PC-3 (cell line): ENCODE results near the gene IZUMO1. TPM values are rescaled to one million over a fixed set of nuclear protein-coding genes. Genes with fewer than 3 reads are reported as not detected.

Experiments
- ATAC-seq: fragments of 200-7000 bp; cut with Tn5 transposase; 2 replicates; pipeline ENCODE4 v1.9.1; 2020; ENCODE audit warnings: mild to moderate bottlenecking, moderate library complexity
- BruUV-seq: library from RNA; stranded (reverse); fragments of 400-500 nt; replicated peaks from 2 replicates; lab custom pipeline; 2021; lab: Mats Ljungman, UMichigan
- CTCF ChIA-PET: fragments of 300-600 bp; sonication (Branson Sonifier 250); formaldehyde crosslinking; loops from one replicate; lab custom pipeline; 2022; ENCODE audit warnings: antibody characterized with exemption; lab: Charles Lee
- POLR2A ChIA-PET: fragments of 300-600 bp; sonication (Branson Sonifier 250); formaldehyde crosslinking; loops from one replicate; lab custom pipeline; 2022; ENCODE audit warnings: antibody characterized with exemption; ENCODE audit not compliant: unreplicated experiment; lab: Charles Lee
- DNase-seq: peaks from one replicate; pipeline ENCODE4 v3.0.0-alpha.2; 2015
- H2AFZ ChIP-seq: fragments of 300-600 bp; sonication (generic); 2 replicates; pipeline ENCODE4 v1.6.0; 2016; ENCODE audit warnings: antibody characterized with exemption, low read length
- H3F3A ChIP-seq: fragments of 300-600 bp; sonication (generic); one replicate; pipeline ENCODE4 v1.6.0; 2017; ENCODE audit warnings: antibody characterized with exemption, low read length, control low read depth, mild to moderate bottlenecking; ENCODE audit not compliant: unreplicated experiment
- H3K27ac ChIP-seq: fragments of 300-600 bp; sonication (generic); 2 replicates; pipeline ENCODE4 v1.5.1; 2016; ENCODE audit warnings: mild to moderate bottlenecking, low read length
- H3K27me3 ChIP-seq: fragments of 300-600 bp; sonication (generic); 2 replicates; pipeline ENCODE4 v1.6.1; 2016; ENCODE audit warnings: low read length, mixed read lengths
- H3K36me3 ChIP-seq: fragments of 300-600 bp; sonication (generic); 2 replicates; pipeline ENCODE4 v1.6.1; 2016; ENCODE audit warnings: low read depth, mixed run types, low read length, mixed read lengths
- H3K4me1 ChIP-seq: fragments of 300-600 bp; sonication (generic); 2 replicates; pipeline ENCODE4 v1.5.1; 2016; ENCODE audit warnings: low read length; ENCODE audit not compliant: insufficient read depth
- H3K4me2 ChIP-seq: fragments of 300-600 bp; sonication (generic); 2 replicates; pipeline ENCODE4 v1.6.0; 2016; ENCODE audit warnings: low read length
- H3K4me3 ChIP-seq: fragments of 300-600 bp; sonication (generic); 2 replicates; pipeline ENCODE4 v1.5.1; 2016; ENCODE audit warnings: mild to moderate bottlenecking, low read length, mixed read lengths
- H3K79me2 ChIP-seq: fragments of 300-600 bp; sonication (generic); 2 replicates; pipeline ENCODE4 v1.6.1; 2017; ENCODE audit warnings: low read length, mixed read lengths
- H3K9ac ChIP-seq: fragments of 300-600 bp; sonication (generic); 2 replicates; pipeline ENCODE4 v1.6.0; 2016; ENCODE audit warnings: mild to moderate bottlenecking, low read length
- H3K9me2 ChIP-seq: fragments of 300-600 bp; sonication (generic); replicated peaks from 2 replicates; pipeline ENCODE4 v1.6.1; 2016; ENCODE audit warnings: mixed run types, low read length, mixed read lengths
- H3K9me3 ChIP-seq: fragments of 300-600 bp; sonication (generic); 2 replicates; pipeline ENCODE4 v1.6.1; 2016; ENCODE audit warnings: low read length, mixed read lengths
- H4K20me1 ChIP-seq: fragments of 300-600 bp; sonication (generic); 2 replicates; pipeline ENCODE4 v1.6.1; 2016; ENCODE audit warnings: low read length, mixed read lengths
- CTCF ChIP-seq: fragments of 300-600 bp; sonication (generic); conservative IDR thresholded peaks from 2 replicates; pipeline ENCODE4 v1.5.1; 2017; ENCODE audit warnings: antibody characterized with exemption, low read depth, mild to moderate bottlenecking, low read length
- EZH2 ChIP-seq: fragments of 300-600 bp; sonication (generic); IDR thresholded peaks from one replicate; pipeline ENCODE4 v1.6.1; 2017; ENCODE audit warnings: antibody characterized with exemption, mild to moderate bottlenecking, low read length; ENCODE audit not compliant: unreplicated experiment
- EZH2phosphoT487 ChIP-seq: fragments of 300-600 bp; sonication (generic); IDR thresholded peaks from 2 replicates; pipeline ENCODE4 v1.6.1; 2018; ENCODE audit warnings: mild to moderate bottlenecking, antibody characterized with exemption, low read length, borderline replicate concordance
- intact Hi-C: fragments of 100-400 bp; cut with micrococcal nuclease; formaldehyde crosslinking; loops from 2 replicates; pipeline ENCODE4 v1.9.0; 2023
- total RNA-seq: library from RNA; depleted of rRNA; stranded (reverse); fragments of >200 nt; gene quantifications from 2 replicates; pipeline ENCODE4 v1.2.3, GENCODE V29; 2014

The IZUMO1 gene
- total RNA-seq, 1 experiment from 2014 or later: not detected

DNA sequence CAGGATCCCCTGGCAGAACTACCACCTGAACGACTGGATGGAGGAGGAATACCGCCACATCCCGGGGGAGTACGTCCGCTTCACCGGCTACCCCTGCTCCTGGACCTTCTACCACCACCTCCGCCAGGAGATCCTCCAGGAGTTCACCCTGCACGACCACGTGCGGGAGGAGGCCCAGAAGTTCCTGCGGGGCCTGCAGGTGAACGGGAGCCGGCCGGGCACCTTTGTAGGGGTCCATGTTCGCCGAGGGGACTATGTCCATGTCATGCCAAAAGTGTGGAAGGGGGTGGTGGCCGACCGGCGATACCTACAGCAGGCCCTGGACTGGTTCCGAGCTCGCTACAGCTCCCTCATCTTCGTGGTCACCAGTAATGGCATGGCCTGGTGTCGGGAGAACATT lies 43.4 kb downstream of the IZUMO1 start:
- no peak overlapping the region for H2AFZ ChIP-seq
- DNase-seq (no peak), ATAC-seq (no peak)
- H4K20me1 ChIP-seq: no peaks in the 10 kb centered on the region
- ChIA-PET CTCF (no interaction called here), POLR2A (no interaction called here)
- no peaks in the 10 kb centered on the region for H3K9me2 ChIP-seq
- TF ChIP-seq CTCF (no peak), EZH2 (no peak), EZH2phosphoT487 (no peak)
- H3K27me3 ChIP-seq: no peaks in the 10 kb centered on the region
- no peaks in the 10 kb centered on the region for H3K9me3 ChIP-seq
- no peaks in the 10 kb centered on the region for H3F3A ChIP-seq
- no peaks in the 10 kb centered on the region for H3K36me3 ChIP-seq
- H3K79me2 ChIP-seq: no peaks in the 10 kb centered on the region
- no peak overlapping the region for H3K27ac ChIP-seq
- H3K4me2 ChIP-seq: no peak overlapping the region
- intact Hi-C loops: no loop called here
- H3K4me1 ChIP-seq: peaks cover 7% of the 10 kb centered on the region; the same call in 1 of the 2 replicates
- H3K9ac ChIP-seq: no peak overlapping the region
- H3K4me3 ChIP-seq: no peak overlapping the region
- no TSS peak for BruUV-seq

- no peak overlapping the region for H3K4me3 ChIP-seq
- POLR2A ChIA-PET: no interaction called here
- intact Hi-C loops: no loop called here
Observed at GRCh38 chr19:48702701-48703100, 44.0 kb downstream of the IZUMO1 start.

More at GRCh38 chr19:48702701-48703100, 44.0 kb downstream of the IZUMO1 start:
- peaks cover 11% of the 10 kb centered on the region; the same call in 1 of the 2 replicates for H3K4me1 ChIP-seq
- CTCF ChIA-PET: no interaction called here
- H3K4me2 ChIP-seq: no peak overlapping the region
- no peaks in the 10 kb centered on the region for H3K27me3 ChIP-seq
- ATAC-seq (no peak), DNase-seq (no peak)
- no peaks in the 10 kb centered on the region for H3K36me3 ChIP-seq
- H3K9ac ChIP-seq: no peak overlapping the region
- H2AFZ ChIP-seq: no peak overlapping the region
- H3F3A ChIP-seq: no peaks in the 10 kb centered on the region
- no TSS peak for BruUV-seq
- TF ChIP-seq EZH2phosphoT487 (no peak), EZH2 (no peak), CTCF (no peak)
- H3K27ac ChIP-seq: no peak overlapping the region
- H3K9me2 ChIP-seq: no peaks in the 10 kb centered on the region
- H3K9me3 ChIP-seq: no peaks in the 10 kb centered on the region
- no peaks in the 10 kb centered on the region for H4K20me1 ChIP-seq
- no peaks in the 10 kb centered on the region for H3K79me2 ChIP-seq
